GM18519 (cell line): ENCODE data around the gene RARB.

Experiments
- ATAC-seq: cut with Tn5 transposase; IDR thresholded peaks from one replicate; pipeline ENCODE4 v1.9.1; 2021; ENCODE audit warnings: mild to moderate bottlenecking, moderate library complexity; ENCODE audit not compliant: unreplicated experiment, low FRiP score

The RARB gene

GRCh38 chr3:25420885-25421284, 7.2 kb upstream of the RARB start:
- no peak for ATAC-seq

DNA sequence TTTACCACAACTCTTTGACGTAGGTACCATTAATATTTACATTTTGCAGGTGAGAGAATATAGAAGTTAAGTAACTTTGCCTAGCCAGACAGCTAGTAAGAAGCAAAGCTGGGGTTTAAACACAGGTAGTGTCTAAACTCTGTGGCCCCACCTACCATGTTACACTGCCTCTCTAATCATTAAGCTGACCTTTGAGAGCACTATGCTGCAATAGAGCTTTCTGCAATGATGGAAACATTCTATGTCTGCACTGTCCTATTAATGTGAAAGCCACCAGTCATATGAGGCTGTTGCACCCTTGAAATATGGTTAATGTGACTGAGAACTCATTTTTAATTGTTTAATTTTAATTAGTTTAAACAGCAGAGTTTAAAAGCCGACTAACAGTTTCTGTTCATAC, 6.3 kb upstream of the RARB start:
- ATAC-seq, result no peak

- no peak for ATAC-seq
These were observed 4.1 kb upstream of the RARB start for GRCh38 chr3:25423780-25424588.

- ATAC-seq, result no peak
These were observed 3.4 kb upstream of the RARB start for GRCh38 chr3:25424614-25425013.

DNA sequence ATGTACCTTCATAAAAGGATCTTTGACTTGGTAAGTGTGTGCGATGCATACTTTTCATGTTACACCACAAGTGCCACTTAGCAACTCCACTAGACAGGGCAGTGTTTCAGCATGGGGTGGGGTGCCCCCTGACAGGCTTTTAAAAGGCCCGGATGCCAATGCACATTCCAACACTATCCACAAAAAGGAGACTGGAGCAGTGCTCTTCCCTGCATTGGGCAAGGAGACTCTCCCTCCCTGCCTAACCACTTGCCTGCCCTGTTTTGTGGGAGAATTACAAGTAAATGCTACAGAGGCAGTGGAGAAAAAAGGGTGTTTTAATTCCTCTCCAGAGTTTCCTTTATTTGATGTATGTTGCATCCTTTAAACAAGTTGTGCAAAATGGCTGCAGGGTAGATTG, 1.7 kb upstream of the RARB start:
- no peak for ATAC-seq

DNA sequence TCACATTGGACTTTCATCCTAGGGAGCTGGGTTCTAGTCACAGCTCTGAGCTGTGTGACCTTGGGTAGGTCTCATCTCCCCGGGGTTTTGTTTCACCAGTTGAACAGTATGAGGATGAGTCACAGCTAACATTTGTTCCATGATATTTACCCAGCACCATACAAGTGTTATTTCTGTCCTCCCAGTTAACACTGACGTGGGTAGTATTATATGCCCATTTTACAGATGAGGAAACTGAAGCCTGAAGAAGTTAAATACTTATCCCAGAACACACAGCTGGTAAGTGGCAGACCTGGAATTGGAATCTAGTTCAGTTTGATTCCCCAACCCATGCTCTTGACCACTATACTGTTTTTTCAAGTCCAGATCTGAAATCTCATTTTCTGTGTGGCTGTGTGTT, 908 bp upstream of the RARB start:
- no peak for ATAC-seq

DNA sequence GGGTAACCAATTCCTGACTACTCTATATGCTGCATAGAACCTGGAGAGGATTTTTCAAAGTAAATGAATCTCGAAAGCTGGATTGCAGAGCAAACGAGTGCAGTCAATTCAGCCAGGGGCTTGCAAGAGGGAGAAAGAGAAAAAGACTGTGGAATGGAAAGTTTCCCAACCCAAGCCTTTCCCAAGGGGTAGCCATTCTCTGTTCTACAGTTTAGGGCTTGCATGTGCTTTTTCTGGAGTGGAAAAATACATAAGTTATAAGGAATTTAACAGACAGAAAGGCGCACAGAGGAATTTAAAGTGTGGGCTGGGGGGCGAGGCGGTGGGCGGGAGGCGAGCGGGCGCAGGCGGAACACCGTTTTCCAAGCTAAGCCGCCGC, 511 bp upstream of the RARB start:
- ATAC-seq, result no peak

DNA sequence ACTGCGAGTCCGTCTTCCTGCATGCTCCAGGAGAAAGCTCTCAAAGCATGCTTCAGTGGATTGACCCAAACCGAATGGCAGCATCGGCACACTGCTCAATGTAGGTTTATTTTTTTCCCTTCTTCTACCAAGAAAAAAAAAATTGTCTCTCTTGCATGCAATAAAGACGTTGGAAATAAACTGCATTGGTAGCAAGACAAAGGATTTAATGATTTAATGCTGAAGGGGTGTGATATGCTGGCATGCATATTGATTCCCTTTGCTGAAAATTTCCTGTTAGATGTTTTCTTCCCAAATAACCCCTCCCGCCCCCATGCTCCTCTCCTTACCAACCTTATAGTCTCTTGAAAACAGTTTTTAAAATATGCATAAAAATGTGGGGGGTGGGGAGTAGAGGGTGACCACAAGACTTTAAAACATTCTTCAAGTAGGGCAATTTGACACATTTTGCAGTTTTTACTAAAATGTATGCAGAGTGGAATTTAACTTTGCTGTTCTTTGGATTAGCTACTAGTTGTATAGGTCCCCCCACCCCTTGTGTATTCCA, 799 bp downstream of the RARB start:
- no peak for ATAC-seq

DNA sequence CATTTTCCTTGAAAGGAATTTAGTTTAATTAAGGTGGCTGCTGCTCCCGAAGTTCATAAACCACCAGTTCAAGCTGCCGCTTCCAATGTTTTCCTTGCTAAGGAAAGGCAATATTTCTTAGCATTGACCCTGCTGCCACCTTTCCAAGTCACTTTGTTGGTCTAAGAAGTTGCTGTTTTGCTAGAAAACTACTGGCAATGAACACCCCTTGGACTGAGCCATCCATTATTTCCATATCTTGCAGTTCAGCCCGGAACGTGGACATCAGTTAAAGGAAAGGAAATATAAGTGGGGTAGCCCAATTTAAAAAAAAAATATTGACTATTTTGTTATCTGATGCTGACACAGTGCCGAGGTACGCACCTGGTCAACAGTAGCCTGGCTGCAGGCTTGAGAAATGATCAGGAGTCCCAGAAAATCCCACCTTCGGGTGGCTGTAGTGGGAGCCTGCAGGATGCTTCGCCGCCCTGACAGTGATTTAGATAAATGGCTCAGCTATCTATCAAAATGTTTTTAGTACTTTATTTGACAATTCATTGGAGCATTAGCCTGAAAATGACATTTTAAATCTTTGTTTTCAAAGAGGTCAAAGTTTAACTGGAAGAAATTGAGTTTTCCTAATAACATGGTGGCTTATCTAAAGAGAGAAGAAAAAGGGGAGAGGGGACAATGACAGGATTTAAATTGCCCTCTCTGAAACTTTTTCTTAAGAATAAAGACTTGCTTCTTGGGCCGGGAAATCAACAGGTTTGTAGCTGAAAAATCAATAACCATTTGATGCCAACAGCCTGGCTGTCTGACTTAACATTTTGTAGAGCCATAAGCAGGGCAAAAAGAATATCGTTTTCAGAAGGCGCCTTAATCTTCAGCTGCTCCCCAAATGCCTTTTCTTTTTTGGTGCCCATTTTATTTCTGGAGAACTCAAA, 1.6 kb downstream of the RARB start:
- no peak for ATAC-seq

GRCh38 chr3:25430287-25430934, 2.3 kb downstream of the RARB start:
- no peak for ATAC-seq

DNA sequence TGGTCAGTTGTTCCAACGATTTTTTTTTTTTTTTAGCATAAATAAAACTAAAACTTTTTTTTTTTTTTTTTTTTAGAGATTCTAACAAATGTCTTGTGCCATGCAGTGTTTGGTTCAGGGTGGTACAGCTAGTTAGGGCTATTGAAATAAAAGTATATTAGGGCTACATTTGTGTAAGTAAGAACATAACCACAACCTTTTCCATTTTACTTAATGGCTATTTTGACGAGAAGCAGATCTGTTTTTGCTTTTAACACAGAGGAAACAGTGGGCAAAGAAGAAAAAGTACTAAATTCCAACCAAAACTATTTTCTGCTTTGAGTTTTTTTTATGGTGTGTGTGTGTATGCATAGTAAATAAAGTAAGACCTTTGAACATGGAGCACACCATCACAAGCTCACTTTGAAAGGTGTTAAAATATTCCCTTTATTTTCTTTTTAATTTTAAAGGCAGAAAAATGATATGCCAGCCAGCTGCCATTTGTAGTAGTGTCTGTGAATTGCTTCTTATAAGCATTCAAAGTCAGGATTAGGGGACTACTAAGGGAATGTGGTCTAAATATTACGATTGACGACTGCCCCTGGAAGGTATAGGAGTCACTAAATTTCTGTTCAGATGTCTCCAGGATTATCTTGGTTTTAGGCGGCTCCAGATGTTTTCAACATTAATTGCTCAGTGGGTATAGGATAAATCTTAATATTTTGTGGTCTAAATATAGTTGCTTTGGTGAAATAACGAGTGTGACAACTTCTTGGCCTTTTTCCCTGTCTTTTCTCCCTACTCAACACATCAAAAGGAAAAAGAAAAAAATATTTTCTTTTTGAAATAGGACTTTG, 3.1 kb downstream of the RARB start:
- ATAC-seq, result no peak

DNA sequence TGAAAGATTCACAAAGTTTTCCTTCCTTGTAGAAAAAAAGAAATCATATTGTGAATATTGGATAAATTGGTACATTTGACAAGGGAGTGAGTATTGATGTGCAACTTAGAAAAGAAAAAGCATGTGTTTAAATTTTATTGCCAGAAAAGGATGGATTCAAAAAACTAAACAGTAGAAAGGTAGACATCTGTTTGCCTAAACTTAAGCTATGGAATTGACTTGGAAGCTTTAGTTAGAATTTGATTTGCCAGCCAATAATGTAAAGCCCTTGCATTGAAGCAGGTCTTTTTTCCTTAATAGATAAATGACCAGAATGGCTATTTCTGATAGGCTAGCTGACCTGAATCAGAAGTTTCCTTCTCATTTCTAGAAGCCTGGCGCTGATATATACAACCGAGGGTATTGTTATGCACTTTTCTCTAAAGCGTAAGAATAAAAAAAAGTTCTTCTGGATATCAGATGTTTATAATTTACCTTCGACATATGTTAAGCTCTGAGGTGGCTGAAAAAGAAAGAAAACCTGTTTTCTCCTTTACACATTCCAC, 4.2 kb downstream of the RARB start:
- no peak for ATAC-seq

DNA sequence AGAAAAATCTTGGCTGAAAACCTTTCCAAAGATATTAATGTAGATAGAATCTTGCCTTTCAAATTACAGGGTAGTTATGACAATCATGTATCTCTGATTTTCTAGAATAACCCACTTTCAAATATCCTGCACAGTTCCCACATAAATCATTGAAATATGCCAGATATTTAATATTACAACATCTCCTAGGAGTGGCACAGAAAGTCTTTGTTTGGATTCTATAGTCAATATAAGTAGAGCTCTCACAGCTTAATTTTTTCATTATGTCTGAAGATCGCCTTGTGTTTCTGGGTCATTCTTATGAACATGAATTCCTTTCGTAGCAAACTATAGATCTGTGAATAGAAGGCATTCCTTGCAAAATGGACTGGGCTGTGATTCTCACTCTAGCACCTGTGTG, 5.0 kb downstream of the RARB start:
- no peak for ATAC-seq

DNA sequence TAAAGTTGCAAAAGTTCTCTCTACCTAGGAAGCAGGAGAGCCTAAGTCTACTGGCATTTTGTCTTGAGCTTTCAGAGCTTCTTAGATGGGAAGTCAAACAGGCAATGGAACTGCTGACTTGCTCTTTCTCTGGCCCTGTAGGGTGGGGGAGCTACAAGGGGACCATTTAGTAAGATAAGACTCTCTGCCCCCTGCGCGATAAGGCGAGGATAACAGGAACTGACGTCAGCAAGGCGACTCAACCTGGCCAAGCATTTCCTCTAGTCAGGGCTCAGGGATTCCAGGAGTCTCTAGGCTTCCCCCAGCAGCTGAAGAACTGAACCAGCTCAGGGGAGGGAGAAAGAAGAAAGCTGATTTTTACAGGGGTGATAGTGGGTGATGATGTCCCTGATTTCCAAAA, 5.8 kb downstream of the RARB start:
- no peak for ATAC-seq

- ATAC-seq, result no peak
These were observed 9.9 kb downstream of the RARB start for GRCh38 chr3:25437953-25438352.

DNA sequence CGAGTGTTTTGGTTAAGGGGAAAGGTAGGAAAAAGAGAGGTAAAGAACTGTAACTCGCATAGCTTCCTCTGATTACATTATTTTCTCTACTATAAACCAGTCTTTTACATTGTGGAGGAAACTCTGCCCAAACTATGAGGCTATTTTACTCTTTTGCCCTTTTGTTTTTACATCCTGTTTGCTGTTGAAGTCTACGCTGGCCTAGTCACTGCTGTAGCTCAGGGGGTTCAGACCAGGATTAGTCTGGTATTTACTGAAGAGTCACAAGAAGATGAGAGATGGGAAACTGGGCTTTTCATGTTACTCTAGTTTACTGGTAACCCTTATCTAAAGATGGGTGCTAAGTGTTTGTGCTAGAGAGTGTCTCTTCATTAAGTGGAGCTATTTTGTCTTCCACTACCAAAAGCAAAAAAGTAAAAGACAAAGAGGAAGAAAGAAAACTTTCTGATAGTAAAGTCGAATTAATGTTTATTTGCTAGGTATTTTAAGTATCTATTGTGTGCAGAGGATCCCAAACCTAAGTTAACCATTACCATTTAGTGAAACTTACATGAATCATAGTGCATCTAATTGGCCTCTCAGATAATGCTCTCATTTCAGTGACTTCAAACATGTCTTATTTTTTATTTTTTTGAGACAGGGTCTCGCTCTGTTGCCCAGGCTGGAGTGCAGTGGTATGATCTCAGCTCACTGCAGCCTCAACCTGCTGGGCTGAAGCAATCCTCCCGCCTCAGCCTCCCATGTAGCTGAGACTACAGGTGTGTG, 10.9 kb downstream of the RARB start:
- ATAC-seq, result no peak

DNA sequence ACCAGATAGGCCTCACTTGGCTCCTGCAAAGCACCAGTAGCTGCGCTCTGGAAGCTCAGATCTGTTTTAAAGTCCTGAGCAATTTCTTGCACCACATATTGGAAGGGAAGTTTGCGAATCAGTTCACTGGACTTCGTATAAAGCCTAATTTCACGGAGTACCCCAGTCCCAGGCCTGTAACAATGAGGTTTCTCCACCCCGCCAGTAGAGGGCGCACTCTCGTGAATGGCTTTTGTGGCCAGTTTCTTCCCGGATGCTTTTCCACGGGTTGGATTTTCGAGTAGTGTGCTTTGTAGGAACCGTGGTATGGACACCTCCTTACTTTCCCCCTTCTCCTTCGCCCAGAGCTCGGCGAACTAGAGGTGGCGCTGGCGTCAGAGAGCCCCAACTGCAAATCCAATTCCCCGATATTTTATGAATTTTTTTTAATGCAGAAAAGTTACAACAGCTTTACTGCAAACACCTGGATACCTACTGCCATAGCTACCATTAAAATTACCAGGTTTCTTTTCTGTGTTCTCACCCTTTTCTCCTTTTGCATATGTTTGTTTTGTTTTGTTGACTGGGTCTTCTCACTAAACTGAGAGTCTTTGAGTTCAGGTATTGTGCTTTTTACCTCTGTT, 13.3 kb downstream of the RARB start:
- no peak for ATAC-seq

DNA sequence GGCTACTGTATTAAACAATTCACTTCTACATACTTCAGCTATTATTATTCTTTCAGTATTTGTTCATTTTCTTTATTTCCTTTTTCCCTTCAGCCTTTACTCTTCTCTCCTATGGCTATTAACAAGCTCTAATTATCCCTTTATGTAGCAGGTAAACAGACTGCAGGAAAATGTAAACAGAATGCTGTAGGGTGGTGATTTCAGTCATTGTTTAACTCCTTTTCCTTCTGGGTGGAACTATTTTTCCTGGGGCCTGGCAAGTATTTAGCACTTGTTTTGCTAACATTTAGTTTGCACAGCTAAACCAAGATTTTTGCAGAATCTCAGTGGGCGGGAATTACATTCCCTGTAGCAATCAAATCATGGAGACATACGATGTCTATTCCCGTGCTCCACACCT, 14.4 kb downstream of the RARB start:
- ATAC-seq, result no peak

- ATAC-seq, result no peak
These were observed 16.2 kb downstream of the RARB start for GRCh38 chr3:25444273-25444672.
